OCI-LY7 (cell line): ENCODE data around the gene BBOX1.

Source experiments
- EZH2phosphoT487 ChIP-seq: fragments of 200-600 bp; sonication (generic); IDR thresholded peaks from 2 replicates; pipeline ENCODE4 v1.6.1; 2018; ENCODE audit warnings: low read depth, borderline replicate concordance, mild to moderate bottlenecking, mixed run types, antibody characterized with exemption, low read length, moderate library complexity, mixed read lengths
- TF ChIP-seq, protein P1 (sequence below): fragments of 200-600 bp; sonication (generic); conservative IDR thresholded peaks from 2 replicates; pipeline ENCODE4 v1.5.1; 2014; ENCODE audit warnings: mild to moderate bottlenecking, antibody characterized with exemption, low read length, moderate library complexity, mixed read lengths

DNA sequence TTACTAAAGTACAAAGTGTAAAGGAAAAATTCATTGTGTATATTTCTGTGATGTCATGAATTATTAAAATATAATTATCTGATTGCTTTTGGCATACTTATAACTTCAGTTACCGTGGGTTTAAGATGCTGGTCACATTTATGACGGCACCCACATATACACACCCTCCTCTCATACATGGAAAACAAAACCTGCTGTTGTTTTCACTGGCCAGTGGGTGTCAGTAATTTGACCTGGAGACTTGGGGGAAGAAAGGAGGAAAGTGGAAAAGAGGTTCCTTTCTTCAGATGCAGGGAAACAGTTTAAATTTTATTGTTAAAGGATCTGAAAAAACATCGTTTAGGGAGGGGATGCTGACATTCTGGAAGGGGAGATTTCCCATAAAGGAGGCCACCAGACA lies 742 bp upstream of the BBOX1 start:
- TF ChIP-seq, protein P1, sequence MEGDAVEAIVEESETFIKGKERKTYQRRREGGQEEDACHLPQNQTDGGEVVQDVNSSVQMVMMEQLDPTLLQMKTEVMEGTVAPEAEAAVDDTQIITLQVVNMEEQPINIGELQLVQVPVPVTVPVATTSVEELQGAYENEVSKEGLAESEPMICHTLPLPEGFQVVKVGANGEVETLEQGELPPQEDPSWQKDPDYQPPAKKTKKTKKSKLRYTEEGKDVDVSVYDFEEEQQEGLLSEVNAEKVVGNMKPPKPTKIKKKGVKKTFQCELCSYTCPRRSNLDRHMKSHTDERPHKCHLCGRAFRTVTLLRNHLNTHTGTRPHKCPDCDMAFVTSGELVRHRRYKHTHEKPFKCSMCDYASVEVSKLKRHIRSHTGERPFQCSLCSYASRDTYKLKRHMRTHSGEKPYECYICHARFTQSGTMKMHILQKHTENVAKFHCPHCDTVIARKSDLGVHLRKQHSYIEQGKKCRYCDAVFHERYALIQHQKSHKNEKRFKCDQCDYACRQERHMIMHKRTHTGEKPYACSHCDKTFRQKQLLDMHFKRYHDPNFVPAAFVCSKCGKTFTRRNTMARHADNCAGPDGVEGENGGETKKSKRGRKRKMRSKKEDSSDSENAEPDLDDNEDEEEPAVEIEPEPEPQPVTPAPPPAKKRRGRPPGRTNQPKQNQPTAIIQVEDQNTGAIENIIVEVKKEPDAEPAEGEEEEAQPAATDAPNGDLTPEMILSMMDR, result peak; percentile 50
- no peak for TF ChIP-seq EZH2phosphoT487
